HepG2 (cell line): ENCODE results near the gene AKAP7. TPM values are rescaled to one million over a fixed set of nuclear protein-coding genes. Genes with fewer than 3 reads are reported as not detected.

Source experiments
- ASH2L ChIP-seq: fragments of 300-600, 200-600 bp; sonication (generic); IDR thresholded peaks from 2 replicates; pipeline ENCODE4 v1.7.0; 2017; ENCODE audit warnings: low read depth, mild to moderate bottlenecking, moderate library complexity, mixed read lengths, low read length; ENCODE audit not compliant: insufficient read length
- ATF7 ChIP-seq, 2 experiments: fragments of 450-650 bp in 1 of 2; sonication (generic) in 1 of 2; formaldehyde crosslinking in 1 of 2; IDR thresholded peaks; 2 replicates each; pipeline versions ENCODE4 v1.4.0 to v1.6.1; 2016 to 2020; ENCODE audit warnings: antibody characterized with exemption in 1 of 2, mild to moderate bottlenecking in 1 of 2, missing genetic modification reagents in 1 of 2
- CBX1 ChIP-seq: IDR thresholded peaks from one replicate; pipeline ENCODE4 v1.6.1; 2016; ENCODE audit warnings: antibody characterized with exemption, low read depth
- CBX2 ChIP-seq, 2 experiments: fragments of 200-600 bp in 1 of 2; sonication (generic); formaldehyde crosslinking in 1 of 2; IDR thresholded peaks; 2 replicates each; pipeline versions ENCODE4 v1.7.0 to v1.8.1; 2018 to 2022; ENCODE audit warnings: low read depth in 2 of 2, low read length in 1 of 2, mild to moderate bottlenecking in 1 of 2, missing genetic modification reagents in 1 of 2
- DRAP1 ChIP-seq: IDR thresholded peaks from 2 replicates; pipeline ENCODE4 v1.6.1; 2016; ENCODE audit warnings: missing genetic modification reagents, missing compliant biosample characterization
- EED ChIP-seq: sonication (generic); formaldehyde crosslinking; IDR thresholded peaks from 2 replicates; pipeline ENCODE4 v1.5.0; 2020; ENCODE audit warnings: mild to moderate bottlenecking, missing genetic modification reagents
- ETS1 ChIP-seq: sonication (generic); formaldehyde crosslinking; IDR thresholded peaks from 2 replicates; pipeline ENCODE4 v1.4.0; 2020; ENCODE audit warnings: missing genetic modification reagents
- FOXA1 ChIP-seq, 2 experiments: fragments of 450-650 bp in 1 of 2; sonication (generic) in 1 of 2; formaldehyde crosslinking in 1 of 2; IDR thresholded peaks; 2 replicates each; pipeline versions ENCODE4 v1.4.0 to v1.6.1; 2016 to 2020; ENCODE audit warnings: missing genetic modification reagents in 1 of 2
- HNRNPUL1 ChIP-seq: fragments of 200-400 bp; formaldehyde crosslinking; IDR thresholded peaks from 2 replicates; pipeline ENCODE4 v1.6.1; 2017; ENCODE audit warnings: low read depth, mild to moderate bottlenecking, low read length, moderate library complexity
- IRF2 ChIP-seq: IDR thresholded peaks from 2 replicates; pipeline ENCODE4 v1.6.1; 2018; ENCODE audit warnings: missing genetic modification reagents, missing compliant biosample characterization
- JARID2 ChIP-seq: sonication (generic); formaldehyde crosslinking; IDR thresholded peaks from 2 replicates; pipeline ENCODE4 v1.8.1; 2023; ENCODE audit warnings: missing genetic modification reagents, inconsistent platforms; ENCODE audit not compliant: insufficient replicate concordance
- KDM5A ChIP-seq: fragments of 200-600 bp; sonication (generic); IDR thresholded peaks from 2 replicates; pipeline ENCODE4 v1.7.0; 2018; ENCODE audit warnings: antibody characterized with exemption, mild to moderate bottlenecking, low read length, borderline replicate concordance
- KMT2B ChIP-seq: IDR thresholded peaks from 2 replicates; pipeline ENCODE4 v1.6.1; 2016; ENCODE audit warnings: missing genetic modification reagents, missing compliant biosample characterization
- MEF2D ChIP-seq: sonication (generic); formaldehyde crosslinking; IDR thresholded peaks from 2 replicates; pipeline ENCODE4 v1.5.1; 2020; ENCODE audit warnings: mild to moderate bottlenecking, missing genetic modification reagents
- MXD1 ChIP-seq: sonication (generic); formaldehyde crosslinking; IDR thresholded peaks from 2 replicates; pipeline ENCODE4 v1.4.0; 2020; ENCODE audit warnings: mild to moderate bottlenecking, missing genetic modification reagents
- NR2F6 ChIP-seq, 2 experiments: IDR thresholded peaks; 2 replicates each; pipeline ENCODE4 v1.6.1; 2016; ENCODE audit warnings: antibody characterized with exemption in 1 of 2, mild to moderate bottlenecking in 1 of 2
- PAX8 ChIP-seq: sonication (generic); formaldehyde crosslinking; IDR thresholded peaks from 2 replicates; pipeline ENCODE4 v1.8.0; 2022; ENCODE audit warnings: mild to moderate bottlenecking, missing genetic modification reagents, borderline replicate concordance
- PRMT3 ChIP-seq: sonication (generic); formaldehyde crosslinking; IDR thresholded peaks from 2 replicates; pipeline ENCODE4 v1.8.1; 2022; ENCODE audit warnings: low read depth, mild to moderate bottlenecking, moderate library complexity, missing genetic modification reagents, borderline replicate concordance
- STAT5B ChIP-seq: sonication (generic); formaldehyde crosslinking; IDR thresholded peaks from 2 replicates; pipeline ENCODE4 v1.4.0; 2020; ENCODE audit warnings: missing genetic modification reagents
- TCF7L2 ChIP-seq: IDR thresholded peaks from 2 replicates; pipeline ENCODE4 v1.6.1; 2011; ENCODE audit warnings: mild to moderate bottlenecking, low read depth, low read length, moderate library complexity
- ZBTB14 ChIP-seq: sonication (generic); formaldehyde crosslinking; IDR thresholded peaks from 2 replicates; pipeline ENCODE4 v1.4.0; 2020; ENCODE audit warnings: missing genetic modification reagents
- ZIK1 ChIP-seq: sonication (generic); formaldehyde crosslinking; IDR thresholded peaks from 2 replicates; pipeline ENCODE4 v1.5.0; 2020; ENCODE audit warnings: mild to moderate bottlenecking, low read depth, missing genetic modification reagents, borderline replicate concordance
- ZNF317 ChIP-seq: sonication (generic); formaldehyde crosslinking; IDR thresholded peaks from 2 replicates; pipeline ENCODE4 v1.5.0; 2020; ENCODE audit warnings: mild to moderate bottlenecking, missing genetic modification reagents
- ZNF333 ChIP-seq: sonication (generic); formaldehyde crosslinking; IDR thresholded peaks from 2 replicates; pipeline ENCODE4 v1.4.0; 2020; ENCODE audit warnings: mild to moderate bottlenecking, missing genetic modification reagents, borderline replicate concordance
- ZNF432 ChIP-seq: sonication (generic); formaldehyde crosslinking; IDR thresholded peaks from 2 replicates; pipeline ENCODE4 v1.5.0; 2020; ENCODE audit warnings: missing genetic modification reagents, mild to moderate bottlenecking, borderline replicate concordance
- ZNF83 ChIP-seq: sonication (generic); formaldehyde crosslinking; IDR thresholded peaks from 2 replicates; pipeline ENCODE4 v1.4.0; 2020; ENCODE audit warnings: missing genetic modification reagents, mild to moderate bottlenecking, borderline replicate concordance
- polyA plus RNA-seq, 8 experiments: library from polyadenylated mRNA; depleted of rRNA in 3 of 8; stranded (reverse) in 7 of 8; unstranded in 1 of 8; fragments of >200 nt; fragmentation: Illumina TruSeq in 4 of 8; extraction: Trizol in 4 of 8; gene quantifications; 2 replicates each; pipeline versions ENCODE4 v1.2.1 to v1.2.3, GENCODE V29; 2011 to 2016; ENCODE audit warnings: low read depth in 4 of 8, missing spikeins in 1 of 8, mixed read lengths in 1 of 8; ENCODE audit not compliant: insufficient read depth in 1 of 8
- total RNA-seq, 5 experiments: library from RNA; depleted of rRNA; stranded (reverse); fragments of >200 nt; fragmentation: Illumina TruSeq; extraction: Trizol; gene quantifications; 2 replicates each; pipeline ENCODE4 v1.2.3, GENCODE V29; 2016; ENCODE audit warnings: low read depth in 1 of 5

Gene AKAP7
- total and polyA plus RNA-seq, 2 of the 13 experiments (the other 11 are each of a cell fraction or from before 2014, with no cell fraction given) = 3.6 to 11.7 TPM

DNA sequence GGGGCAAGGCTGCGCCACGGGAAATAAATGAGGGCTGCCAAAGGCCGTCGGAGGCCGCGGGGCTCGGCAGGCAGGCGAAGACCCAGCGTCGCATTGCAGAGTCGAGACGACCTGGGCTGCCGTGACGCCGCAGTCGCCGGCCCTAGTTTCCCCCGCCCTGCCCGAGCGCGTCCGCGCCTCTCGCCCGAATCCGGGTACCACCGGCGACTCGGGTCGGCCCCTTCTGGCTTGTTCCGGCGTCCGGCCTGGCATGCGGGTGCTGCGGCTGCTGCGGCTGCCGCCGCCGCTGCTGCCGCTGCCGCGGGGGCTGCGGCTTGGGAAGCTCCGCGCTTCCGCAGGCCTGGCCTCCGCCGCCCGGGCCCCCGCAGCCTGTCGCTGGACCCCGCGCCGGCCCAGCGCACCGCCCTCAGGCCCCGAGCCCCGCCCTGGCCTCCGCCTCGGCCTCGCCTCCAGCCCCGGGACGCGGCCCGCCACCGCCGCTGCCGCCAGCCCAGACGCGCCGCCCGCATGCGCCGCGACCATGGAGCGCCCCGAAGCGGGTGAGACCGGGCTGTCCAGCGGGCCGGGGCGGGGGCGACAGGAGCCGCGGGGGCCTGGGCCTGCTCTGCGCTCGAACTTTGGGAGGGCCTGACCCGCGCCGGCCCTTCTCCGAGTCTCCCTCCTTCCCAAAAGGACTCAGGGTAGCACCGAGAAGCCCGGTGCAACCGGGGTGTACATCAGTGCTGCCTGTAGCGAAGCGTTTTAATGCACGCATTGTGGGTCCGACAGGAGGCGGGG, at the start of gene AKAP7 (continued):
- TF ChIP-seq ASH2L (peak; percentile 96), MEF2D (CRISPR knock-in tag) (peak; percentile 22; the same call in 1 of the 2 replicates), ZNF432 (CRISPR knock-in tag) (no peak), NR2F6 (IDR thresholded peaks at IDR 0.05) (no peak), NR2F6 (CRISPR knock-in tag; IDR thresholded peaks at IDR 0.05) (peak; percentile 43; the same call in 1 of the 2 replicates), ZNF333 (CRISPR knock-in tag) (no peak), ATF7 (IDR thresholded peaks at IDR 0.05) (no peak), ATF7 (CRISPR knock-in tag; IDR thresholded peaks at IDR 0.05) (no peak), JARID2 (CRISPR knock-in tag) (peak; percentile 49), TCF7L2 (no peak), CBX2 (IDR thresholded peaks at IDR 0.05; ENCODE audit: low read depth, low read length) (no peak), CBX2 (CRISPR knock-in tag; IDR thresholded peaks at IDR 0.05; ENCODE audit: low read depth) (no peak), DRAP1 (peak; percentile 51; the same call in 1 of the 2 replicates), MXD1 (CRISPR knock-in tag) (peak; percentile 79), FOXA1 (IDR thresholded peaks at IDR 0.05) (no peak), FOXA1 (CRISPR knock-in tag; IDR thresholded peaks at IDR 0.05) (0 out of 2 replicates have a peak, but pooled peaks have one; percentile 5), STAT5B (CRISPR knock-in tag) (no peak), ZIK1 (CRISPR knock-in tag) (no peak; the same call in 1 of the 2 replicates), PAX8 (CRISPR knock-in tag) (no peak), EED (CRISPR knock-in tag) (peak; percentile 70; the same call in 1 of the 2 replicates), IRF2 (CRISPR knock-in tag) (0 out of 2 replicates have a peak, but pooled peaks have one; percentile 57), KMT2B (CRISPR knock-in tag) (peak; percentile 60), PRMT3 (CRISPR knock-in tag) (peak; percentile 79; the same call in 1 of the 2 replicates), HNRNPUL1 (no peak), CBX1 (peak; percentile 13), ZBTB14 (CRISPR knock-in tag) (peak; percentile 36; the same call in 1 of the 2 replicates), ZNF83 (CRISPR knock-in tag) (no peak), ETS1 (CRISPR knock-in tag) (no peak), ZNF317 (peak; percentile 50; the same call in 1 of the 2 replicates), KDM5A (peak; percentile 68; the same call in 1 of the 2 replicates)
